KMS-11 (cell line): Measurements from ENCODE around the gene NR1H4.

ENCODE experiments used
- H2AFZ ChIP-seq: fragments of 200-600 bp; sonication (generic); 2 replicates; pipeline ENCODE4 v1.6.1; 2016; ENCODE audit warnings: antibody characterized with exemption, mixed run types, low read depth
- H3K27ac ChIP-seq: fragments of 200-600 bp; sonication (generic); 2 replicates; pipeline ENCODE4 v1.6.1; 2016; ENCODE audit warnings: mild to moderate bottlenecking, mixed run types
- H3K27me3 ChIP-seq: fragments of 200-600 bp; sonication (generic); 2 replicates; pipeline ENCODE4 v1.6.1; 2017; ENCODE audit warnings: mild to moderate bottlenecking, low read depth, mixed run types, moderate library complexity; ENCODE audit not compliant: insufficient read depth
- H3K36me3 ChIP-seq: fragments of 200-600 bp; sonication (generic); 2 replicates; pipeline ENCODE4 v1.6.1; 2017; ENCODE audit warnings: mild to moderate bottlenecking, mixed run types; ENCODE audit not compliant: insufficient read depth
- H3K4me1 ChIP-seq: fragments of 200-600 bp; sonication (generic); 2 replicates; pipeline ENCODE4 v1.6.1; 2016; ENCODE audit warnings: mild to moderate bottlenecking, low read depth, mixed run types; ENCODE audit not compliant: poor library complexity, severe bottlenecking
- H3K4me2 ChIP-seq: fragments of 200-600 bp; sonication (generic); 2 replicates; pipeline ENCODE4 v1.7.0; 2016; ENCODE audit warnings: mild to moderate bottlenecking, mixed run types
- H3K4me3 ChIP-seq: fragments of 200-600 bp; sonication (generic); IDR thresholded peaks from 2 replicates; pipeline ENCODE4 v1.6.1; 2017; ENCODE audit warnings: low read depth, low read length, mixed read lengths; ENCODE audit not compliant: insufficient read depth
- H3K79me2 ChIP-seq: fragments of 200-600 bp; sonication (generic); 2 replicates; pipeline ENCODE4 v1.6.1; 2016; ENCODE audit warnings: low read depth, mixed run types; ENCODE audit not compliant: insufficient read depth
- H3K9ac ChIP-seq: fragments of 200-600 bp; sonication (generic); 2 replicates; pipeline ENCODE4 v1.6.1; 2016; ENCODE audit warnings: mild to moderate bottlenecking, mixed run types
- H4K20me1 ChIP-seq: fragments of 200-600 bp; sonication (generic); 2 replicates; pipeline ENCODE4 v1.6.1; 2016; ENCODE audit warnings: mild to moderate bottlenecking, mixed run types; ENCODE audit not compliant: insufficient read depth
- TF ChIP-seq, protein P1 (sequence below): fragments of 200-600 bp; sonication (generic); conservative IDR thresholded peaks from 2 replicates; pipeline ENCODE4 v1.6.1; 2017; ENCODE audit warnings: low read depth, mild to moderate bottlenecking, antibody characterized with exemption, low read length, moderate library complexity, mixed read lengths

Gene NR1H4

DNA sequence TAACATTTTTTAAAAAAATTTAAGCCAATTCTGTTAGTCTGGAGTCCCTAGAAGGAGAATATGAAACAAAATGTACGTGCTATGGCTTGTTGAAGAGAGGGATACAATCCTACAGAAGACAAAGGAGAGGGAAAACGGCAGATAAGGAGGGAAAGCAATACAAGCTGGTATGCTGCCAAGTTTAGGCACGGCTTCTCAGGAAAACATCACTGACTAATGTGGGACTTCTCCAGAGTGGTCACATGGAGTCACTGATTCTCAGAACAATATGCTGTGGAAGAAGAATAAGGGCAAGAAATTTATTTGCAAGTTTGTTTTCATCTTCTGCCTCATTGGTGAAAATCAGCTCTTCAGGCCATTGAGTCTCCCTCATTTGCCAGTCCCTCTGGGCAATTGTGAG, 22.9 kb upstream of the NR1H4 start:
- Histone ChIP-seq H3K4me2 (no peak overlapping the region), H3K27ac (no peak overlapping the region), H3K4me1 (no peaks in the 10 kb centered on the region), H4K20me1 (no peaks in the 10 kb centered on the region), H3K36me3 (no peaks in the 10 kb centered on the region), H3K4me3 (no peak overlapping the region), H3K79me2 (no peaks in the 10 kb centered on the region), H2AFZ (no peak overlapping the region), H3K27me3 (no peaks in the 10 kb centered on the region), H3K9ac (no peak overlapping the region)
- TF ChIP-seq, protein P1, sequence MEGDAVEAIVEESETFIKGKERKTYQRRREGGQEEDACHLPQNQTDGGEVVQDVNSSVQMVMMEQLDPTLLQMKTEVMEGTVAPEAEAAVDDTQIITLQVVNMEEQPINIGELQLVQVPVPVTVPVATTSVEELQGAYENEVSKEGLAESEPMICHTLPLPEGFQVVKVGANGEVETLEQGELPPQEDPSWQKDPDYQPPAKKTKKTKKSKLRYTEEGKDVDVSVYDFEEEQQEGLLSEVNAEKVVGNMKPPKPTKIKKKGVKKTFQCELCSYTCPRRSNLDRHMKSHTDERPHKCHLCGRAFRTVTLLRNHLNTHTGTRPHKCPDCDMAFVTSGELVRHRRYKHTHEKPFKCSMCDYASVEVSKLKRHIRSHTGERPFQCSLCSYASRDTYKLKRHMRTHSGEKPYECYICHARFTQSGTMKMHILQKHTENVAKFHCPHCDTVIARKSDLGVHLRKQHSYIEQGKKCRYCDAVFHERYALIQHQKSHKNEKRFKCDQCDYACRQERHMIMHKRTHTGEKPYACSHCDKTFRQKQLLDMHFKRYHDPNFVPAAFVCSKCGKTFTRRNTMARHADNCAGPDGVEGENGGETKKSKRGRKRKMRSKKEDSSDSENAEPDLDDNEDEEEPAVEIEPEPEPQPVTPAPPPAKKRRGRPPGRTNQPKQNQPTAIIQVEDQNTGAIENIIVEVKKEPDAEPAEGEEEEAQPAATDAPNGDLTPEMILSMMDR = no peak

DNA sequence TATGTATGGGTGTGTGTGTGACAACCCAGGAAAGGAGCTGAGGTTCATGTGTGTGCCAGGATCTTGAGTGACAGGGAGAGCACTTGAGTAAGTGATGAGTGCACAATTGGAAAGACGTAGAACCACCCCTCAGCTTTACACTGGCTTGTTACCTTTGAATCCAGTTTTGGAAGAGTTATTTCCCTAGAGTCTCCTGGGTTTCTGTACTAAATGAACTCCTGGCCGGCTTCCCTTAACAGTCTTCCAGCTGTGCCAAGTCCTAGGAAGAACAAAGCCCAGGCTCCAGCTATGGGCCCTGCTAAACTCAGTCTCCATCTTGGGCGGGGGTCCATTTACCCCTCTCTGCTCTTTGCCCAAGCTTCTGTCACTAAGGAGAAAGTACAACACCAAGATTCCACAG, 19.7 kb upstream of the NR1H4 start:
- Histone ChIP-seq H2AFZ (no peak overlapping the region), H3K27me3 (no peaks in the 10 kb centered on the region), H3K36me3 (no peaks in the 10 kb centered on the region)

DNA sequence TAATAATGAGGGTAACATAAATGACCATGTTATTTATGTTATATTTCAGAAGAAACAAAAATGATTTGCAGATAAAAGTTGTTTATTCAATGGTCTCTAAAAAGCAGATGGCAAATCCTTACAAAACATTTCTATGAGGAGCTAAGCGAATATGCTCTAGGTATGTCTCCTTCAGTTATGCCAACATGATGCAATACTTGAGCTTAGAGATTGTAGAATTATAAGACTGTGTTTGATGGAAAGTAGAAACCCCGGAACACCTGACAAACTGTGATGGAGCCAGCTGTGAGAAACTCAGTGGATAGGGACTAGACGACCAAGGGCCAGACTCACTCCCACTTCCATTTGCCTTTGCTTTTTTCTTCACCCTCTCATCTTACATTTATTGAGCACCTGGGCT, 17.8 kb upstream of the NR1H4 start:
- H3K4me1 ChIP-seq = no peaks in the 10 kb centered on the region
- no peak overlapping the region for H3K27ac ChIP-seq
- no peaks in the 10 kb centered on the region for H4K20me1 ChIP-seq
- no peaks in the 10 kb centered on the region for H3K79me2 ChIP-seq
- H3K9ac ChIP-seq = no peak overlapping the region
- no peak overlapping the region for H3K4me3 ChIP-seq
- TF ChIP-seq, protein P1 = no peak
- no peaks in the 10 kb centered on the region for H3K36me3 ChIP-seq
- no peak overlapping the region for H3K4me2 ChIP-seq
- H2AFZ ChIP-seq = no peak overlapping the region
- H3K27me3 ChIP-seq = no peaks in the 10 kb centered on the region

More for the DNA sequence above, 19.7 kb upstream of the NR1H4 start:
- Histone ChIP-seq H3K79me2 (no peaks in the 10 kb centered on the region), H3K9ac (no peak overlapping the region), H3K4me3 (no peak overlapping the region), H4K20me1 (no peaks in the 10 kb centered on the region), H3K4me2 (no peak overlapping the region), H3K4me1 (no peaks in the 10 kb centered on the region), H3K27ac (no peak overlapping the region)
- TF ChIP-seq, protein P1 = no peak

DNA sequence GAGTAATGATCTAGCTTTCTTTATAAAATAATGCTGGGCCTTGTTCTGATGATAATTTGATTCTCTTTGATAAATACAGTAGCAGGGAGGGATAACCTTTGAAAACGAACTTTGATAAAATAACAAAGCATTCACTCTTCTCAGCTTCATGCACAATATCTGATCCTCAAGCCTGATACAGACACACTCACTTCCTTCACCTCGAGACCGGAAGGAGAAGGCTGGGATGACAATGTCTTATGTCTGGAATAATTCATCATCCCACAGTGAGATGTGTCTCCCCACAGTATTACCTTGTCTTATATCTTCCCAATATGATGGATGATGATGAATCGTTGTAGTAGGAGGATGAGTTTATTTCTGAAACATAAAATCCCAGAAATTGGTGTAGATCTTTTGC, 15.5 kb upstream of the NR1H4 start:
- H3K36me3 ChIP-seq = no peaks in the 10 kb centered on the region
- no peak overlapping the region for H2AFZ ChIP-seq
- no peak overlapping the region for H3K9ac ChIP-seq
- H3K4me1 ChIP-seq = no peaks in the 10 kb centered on the region
- H3K27ac ChIP-seq = no peak overlapping the region
- H3K27me3 ChIP-seq = no peaks in the 10 kb centered on the region
- H3K79me2 ChIP-seq = no peaks in the 10 kb centered on the region
- H3K4me3 ChIP-seq = no peak overlapping the region
- H4K20me1 ChIP-seq = no peaks in the 10 kb centered on the region
- TF ChIP-seq, protein P1 = no peak
- no peak overlapping the region for H3K4me2 ChIP-seq
